Thymus (tissue), 11 donors: Measurements from ENCODE around the gene GRK5. TPM values are rescaled to one million over a fixed set of nuclear protein-coding genes. Genes with fewer than 3 reads are reported as not detected.

ENCODE experiments used
- DNase-seq, 9 donors: peaks; one replicate each; pipeline ENCODE4 v3.0.0-alpha.2; 2013; ENCODE audit warnings: low spot score in 9 of 9, low read depth in 6 of 9, missing footprints in 1 of 9
- H3K27ac ChIP-seq, 2 donors: one replicate each; pipeline ENCODE4 v1.5.1; 2013; ENCODE audit warnings: control low read depth in 1 of 2, low read depth in 1 of 2, low read length in 1 of 2, mild to moderate bottlenecking in 1 of 2, moderate library complexity in 1 of 2
- H3K27me3 ChIP-seq, 2 donors: one replicate each; pipeline ENCODE4 v1.5.1; 2013; ENCODE audit warnings: low read length in 1 of 2; ENCODE audit not compliant: control insufficient read depth in 2 of 2, insufficient read depth in 1 of 2
- H3K36me3 ChIP-seq, 2 donors: one replicate each; pipeline ENCODE4 v1.5.1; 2013; ENCODE audit warnings: low read length in 1 of 2, mild to moderate bottlenecking in 1 of 2, moderate library complexity in 1 of 2; ENCODE audit not compliant: control insufficient read depth in 2 of 2, insufficient read depth in 2 of 2
- H3K4me1 ChIP-seq, 2 donors: one replicate each; pipeline ENCODE4 v1.5.1; 2013; ENCODE audit warnings: low read length in 2 of 2; ENCODE audit not compliant: control insufficient read depth in 2 of 2, insufficient read depth in 2 of 2
- H3K4me3 ChIP-seq, 2 donors: one replicate each; pipeline ENCODE4 v1.5.1; 2013; ENCODE audit warnings: low read length in 2 of 2, control low read depth in 1 of 2, mild to moderate bottlenecking in 1 of 2
- H3K9me3 ChIP-seq, 2 donors: one replicate each; pipeline ENCODE4 v1.5.1; 2013; ENCODE audit warnings: low read length in 1 of 2, mild to moderate bottlenecking in 1 of 2; ENCODE audit not compliant: control insufficient read depth in 2 of 2, insufficient read depth in 1 of 2
- WGBS: extraction: QIAGEN DNeasy Blood & Tissue Kit; methylation state at CpG from one replicate; pipeline ENCODE4 v1.1.7; 2013; 5-methylcytosine and 5-hydroxymethylcytosine counted together
- polyA plus RNA-seq: library from polyadenylated mRNA; stranded (reverse); fragments of 200-250 nt; gene quantifications from one replicate; pipeline ENCODE4 v1.2.3, GENCODE V29; 2013
- total RNA-seq: library from RNA; stranded (reverse); fragments of 120-200 nt; gene quantifications from one replicate; pipeline ENCODE4 v1.2.4, GENCODE V29; 2013
- donor health status: healthy.

GRK5 gene
- total and polyA plus RNA-seq, 2 donors: 14.4 to 18.5 TPM

- Histone ChIP-seq H3K9me3 (no peaks in the 10 kb centered on the region), H3K4me1 (no peaks in the 10 kb centered on the region), H3K4me3 (no peak overlapping the region), H3K36me3 (peaks cover 2 to 11% of the 10 kb centered on the region in 2 donors), H3K27ac (no peak overlapping the region), H3K27me3 (no peaks in the 10 kb centered on the region)
- 96% methylated on average over 9 of the region's 9 CpGs for WGBS
- no peak for DNase-seq
Measured at GRCh38 chr10:119343011-119343601, 135.7 kb downstream of the GRK5 start.

DNA sequence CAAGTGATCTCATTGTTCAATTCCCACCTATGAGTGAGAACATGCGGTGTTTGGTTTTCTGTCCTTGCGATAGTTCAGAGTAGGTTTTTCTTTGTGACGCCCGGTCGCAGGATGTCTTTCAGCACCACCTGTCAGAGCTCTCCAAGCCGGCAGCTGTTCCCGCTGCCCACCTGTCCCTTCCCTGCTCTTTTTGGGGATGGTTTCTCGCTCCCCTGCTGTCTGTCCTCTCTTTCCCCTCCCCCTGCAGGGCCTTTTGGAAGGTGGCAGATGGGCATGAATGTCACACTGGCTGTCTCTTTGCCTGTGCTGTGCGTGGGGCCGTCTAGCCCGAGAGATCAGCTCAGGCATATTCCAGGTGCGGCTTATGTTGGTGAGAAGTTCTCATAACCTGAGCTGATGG is 137.0 kb downstream of the GRK5 start:
- no peak for DNase-seq
- no peak overlapping the region for H3K27ac ChIP-seq
- H3K4me3 ChIP-seq: no peak overlapping the region
- WGBS: 96% methylated on average over 12 of the region's 12 CpGs
- peaks cover 2 to 16% of the 10 kb centered on the region in 2 donors for H3K36me3 ChIP-seq
- H3K4me1 ChIP-seq: no peaks in the 10 kb centered on the region
- H3K9me3 ChIP-seq: no peaks in the 10 kb centered on the region
- no peaks in the 10 kb centered on the region for H3K27me3 ChIP-seq

DNA sequence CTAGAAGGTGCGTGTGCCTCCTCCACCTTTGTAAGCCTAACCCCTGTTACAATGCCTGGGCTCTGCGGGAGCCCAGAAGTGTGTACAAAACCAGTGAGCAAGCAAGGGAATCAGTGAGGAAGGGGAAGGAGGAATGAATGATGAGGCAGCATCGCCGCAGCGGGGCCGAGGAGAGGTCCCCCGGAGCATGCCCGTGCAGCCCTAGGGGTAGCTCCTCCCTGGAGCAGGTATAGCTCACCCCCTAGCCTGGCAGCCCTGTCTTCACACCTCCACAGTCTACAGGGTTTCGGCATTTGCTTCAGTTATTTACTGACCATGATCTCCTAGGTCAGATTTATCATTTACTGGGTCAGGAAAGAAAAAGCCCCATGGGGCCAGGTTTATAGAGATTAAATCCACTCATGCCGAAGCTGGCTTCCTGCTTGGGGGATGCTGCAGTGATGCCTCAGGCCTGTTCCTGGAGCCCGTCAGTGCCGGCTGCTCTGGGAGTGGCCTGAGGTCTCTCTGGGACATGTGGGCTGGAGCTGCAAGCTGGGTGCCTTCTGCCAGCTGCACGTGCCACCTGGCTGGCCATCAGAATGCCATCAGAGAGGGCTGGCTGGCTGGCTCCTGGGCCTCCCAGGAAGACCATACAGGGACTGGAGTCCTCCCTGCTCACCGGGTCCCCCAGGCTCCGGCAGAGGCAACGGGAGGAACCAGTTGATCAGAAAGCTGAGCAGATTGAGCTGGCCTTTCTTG is 138.9 kb downstream of the GRK5 start:
- Histone ChIP-seq H3K27ac (no peak overlapping the region), H3K27me3 (no peaks in the 10 kb centered on the region), H3K4me1 (peaks cover 0 to 4% of the 10 kb centered on the region in 2 donors), H3K9me3 (peaks cover 0 to 8% of the 10 kb centered on the region in 2 donors), H3K4me3 (no peak overlapping the region), H3K36me3 (peaks cover 4 to 26% of the 10 kb centered on the region in 2 donors)
- 93% methylated on average over 16 of the region's 16 CpGs for WGBS
- DNase-seq: no peak

GRCh38 chr10:119347181-119347974 is 140.0 kb downstream of the GRK5 start:
- Histone ChIP-seq H3K27ac (no peak overlapping the region), H3K27me3 (no peaks in the 10 kb centered on the region), H3K4me3 (no peak overlapping the region), H3K9me3 (peaks cover 0 to 10% of the 10 kb centered on the region in 2 donors), H3K4me1 (peaks cover 0 to 4% of the 10 kb centered on the region in 2 donors), H3K36me3 (peaks cover 6 to 32% of the 10 kb centered on the region in 2 donors)
- WGBS: 98% methylated on average over 17 of the region's 17 CpGs
- DNase-seq: no peak

GRCh38 chr10:119348106-119348505 is 140.7 kb downstream of the GRK5 start:
- peaks cover 6 to 31% of the 10 kb centered on the region in 2 donors for H3K36me3 ChIP-seq
- H3K27me3 ChIP-seq: no peaks in the 10 kb centered on the region
- 93% methylated on average over 5 of the region's 5 CpGs for WGBS
- H3K4me1 ChIP-seq: peaks cover 0 to 4% of the 10 kb centered on the region in 2 donors
- H3K27ac ChIP-seq: no peak overlapping the region
- H3K4me3 ChIP-seq: no peak overlapping the region
- DNase-seq: no peak
- peaks cover 0 to 10% of the 10 kb centered on the region in 2 donors for H3K9me3 ChIP-seq

- 87% methylated on average over 15 of the region's 15 CpGs for WGBS
- H3K4me3 ChIP-seq: no peak overlapping the region
- H3K4me1 ChIP-seq: peaks cover 0 to 4% of the 10 kb centered on the region in 2 donors
- no peak overlapping the region for H3K27ac ChIP-seq
- peaks cover 6 to 28% of the 10 kb centered on the region in 2 donors for H3K36me3 ChIP-seq
- peaks cover 0 to 10% of the 10 kb centered on the region in 2 donors for H3K9me3 ChIP-seq
- no peak for DNase-seq
- H3K27me3 ChIP-seq: no peaks in the 10 kb centered on the region
Measured at GRCh38 chr10:119348516-119349240, 141.3 kb downstream of the GRK5 start.

GRCh38 chr10:119349341-119349740 is 142.0 kb downstream of the GRK5 start:
- Histone ChIP-seq H3K9me3 (peaks cover 0 to 10% of the 10 kb centered on the region in 2 donors), H3K4me3 (no peak overlapping the region), H3K4me1 (peaks cover 0 to 4% of the 10 kb centered on the region in 2 donors), H3K36me3 (peaks cover 6 to 28% of the 10 kb centered on the region in 2 donors), H3K27me3 (no peaks in the 10 kb centered on the region), H3K27ac (no peak overlapping the region)
- DNase-seq: no peak
- 96% methylated on average over 5 of the region's 5 CpGs for WGBS

DNA sequence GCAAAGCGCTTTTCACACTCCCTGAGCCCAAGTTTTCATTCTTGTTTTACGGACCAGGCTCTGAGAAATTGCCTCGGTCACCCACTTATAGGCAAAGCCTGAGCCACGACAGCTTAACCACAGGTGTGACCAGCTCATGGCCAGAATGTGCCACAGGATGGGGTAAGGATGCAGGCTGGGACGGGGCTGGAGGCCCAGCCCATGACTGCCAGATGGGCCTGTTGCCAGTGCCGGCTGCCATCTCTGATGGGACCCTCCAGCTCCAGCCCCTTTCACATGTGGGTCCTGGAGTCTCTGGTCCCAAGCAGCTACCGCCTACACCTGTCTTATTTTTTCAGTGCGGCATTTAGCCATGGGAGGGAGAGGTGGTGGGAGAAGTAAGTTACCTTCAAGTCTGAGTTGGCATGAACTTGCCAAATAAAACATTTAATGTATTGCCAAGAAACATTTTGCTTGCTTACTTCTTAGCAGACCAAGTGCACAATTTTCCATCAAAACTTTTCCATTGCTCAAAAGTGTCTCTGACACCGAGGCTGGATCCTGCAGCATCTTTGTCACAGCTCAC is 142.6 kb downstream of the GRK5 start:
- Histone ChIP-seq H3K4me1 (peaks cover 0 to 4% of the 10 kb centered on the region in 2 donors), H3K4me3 (no peak overlapping the region), H3K27me3 (no peaks in the 10 kb centered on the region), H3K9me3 (peaks cover 0 to 10% of the 10 kb centered on the region in 2 donors), H3K27ac (no peak overlapping the region), H3K36me3 (peaks cover 6 to 28% of the 10 kb centered on the region in 2 donors)
- DNase-seq: no peak
- WGBS: 94% methylated on average over 9 of the region's 9 CpGs
